Fibroblast of lung (primary cell): ENCODE data around the gene TUBGCP2. TPM values are rescaled to one million over a fixed set of nuclear protein-coding genes. Genes with fewer than 3 reads are reported as not detected.

ENCODE experiments used
- DNase-seq, 2 donors: peaks; one replicate each; pipeline versions ENCODE4 v3.0.0 to v3.0.0-alpha.2; 2010; ENCODE audit warnings: low read depth in 2 of 2
- H2AFZ ChIP-seq: 2 replicates; pipeline ENCODE4 v1.5.1; 2012; ENCODE audit warnings: low read length, control low read depth, inconsistent platforms
- H3K27ac ChIP-seq: 2 replicates; pipeline ENCODE4 v1.5.1; 2011; ENCODE audit warnings: low read length, control low read depth; ENCODE audit not compliant: insufficient read depth
- H3K27me3 ChIP-seq: 2 replicates; pipeline ENCODE4 v1.5.1; 2011; ENCODE audit warnings: mild to moderate bottlenecking, low read length; ENCODE audit not compliant: control insufficient read depth, insufficient read depth
- H3K36me3 ChIP-seq: 2 replicates; pipeline ENCODE4 v1.5.1; 2011; ENCODE audit warnings: low read length; ENCODE audit not compliant: control insufficient read depth, insufficient read depth
- H3K4me1 ChIP-seq: 2 replicates; pipeline ENCODE4 v1.5.1; 2011; ENCODE audit warnings: low read length; ENCODE audit not compliant: control insufficient read depth, insufficient read depth; ENCODE audit errors: extremely low read depth
- H3K4me2 ChIP-seq: 2 replicates; pipeline ENCODE4 v1.5.1; 2011; ENCODE audit warnings: low read length, control low read depth; ENCODE audit not compliant: insufficient read depth; ENCODE audit errors: extremely low read depth
- H3K4me3 ChIP-seq, 4 experiments: fragments of 200-600 bp in 1 of 4; sonication (generic) in 1 of 4; replicated peaks in 1 of 4; 2 replicates each; pipeline ENCODE4 v1.5.1; 2011 to 2016; ENCODE audit warnings: low read length in 4 of 4, low read depth in 3 of 4, mild to moderate bottlenecking in 3 of 4, control low read depth in 2 of 4, inconsistent platforms in 1 of 4, mixed read lengths in 1 of 4; ENCODE audit not compliant: insufficient read depth in 1 of 4; ENCODE audit errors: control extremely low read depth in 1 of 4
- H3K79me2 ChIP-seq: 2 replicates; pipeline ENCODE4 v1.5.1; 2012; ENCODE audit warnings: mild to moderate bottlenecking, low read length, inconsistent platforms; ENCODE audit not compliant: control insufficient read depth, insufficient read depth
- H3K9ac ChIP-seq: 2 replicates; pipeline ENCODE4 v1.5.1; 2011; ENCODE audit warnings: mild to moderate bottlenecking, low read length, control low read depth; ENCODE audit not compliant: insufficient read depth
- H3K9me3 ChIP-seq: 2 replicates; pipeline ENCODE4 v1.5.1; 2012; ENCODE audit warnings: low read depth, low read length; ENCODE audit not compliant: control insufficient read depth, insufficient read depth
- H4K20me1 ChIP-seq: 2 replicates; pipeline ENCODE4 v1.5.1; 2011; ENCODE audit warnings: low read length; ENCODE audit not compliant: control insufficient read depth, insufficient read depth; ENCODE audit errors: extremely low read depth
- CTCF ChIP-seq, 2 donors: IDR thresholded peaks in 1 of 2; conservative IDR thresholded peaks in 1 of 2; 1 replicate in 1 of 2; 2 replicates in 1 of 2; pipeline ENCODE4 v1.5.1; 2011 to 2012; ENCODE audit warnings: low read length in 2 of 2, control low read depth in 1 of 2, inconsistent platforms in 1 of 2, low read depth in 1 of 2, mild to moderate bottlenecking in 1 of 2
- EZH2 ChIP-seq: IDR thresholded peaks from 2 replicates; pipeline ENCODE4 v1.5.1; 2012; ENCODE audit warnings: low read length, control low read depth, mild to moderate bottlenecking; ENCODE audit errors: missing control alignments
- polyA plus RNA-seq, 2 donors: library from polyadenylated mRNA; depleted of rRNA in 1 of 2; stranded (reverse) in 1 of 2; unstranded in 1 of 2; fragments of >200 nt; gene quantifications; 2 replicates each; pipeline ENCODE4 v1.2.1, GENCODE V29; 2011 to 2012; ENCODE audit warnings: missing spikeins in 1 of 2
- total RNA-seq: library from RNA; depleted of rRNA; stranded (reverse); fragments of >200 nt; gene quantifications from 2 replicates; pipeline ENCODE4 v1.2.1, GENCODE V29; 2014

Gene TUBGCP2
- total and polyA plus RNA-seq, 2 donors (not counting 1 experiment from before 2014, with no cell fraction given): 31.0 to 60.8 TPM

- no peaks in the 10 kb centered on the region for H3K27me3 ChIP-seq
- DNase-seq: no peak
- H3K9me3 ChIP-seq: no peaks in the 10 kb centered on the region
- H3K4me1 ChIP-seq: no peaks in the 10 kb centered on the region
- no peak overlapping the region for H3K27ac ChIP-seq
- H3K9ac ChIP-seq: no peak overlapping the region
- H3K79me2 ChIP-seq: peaks cover 25% of the 10 kb centered on the region
- H3K4me3 ChIP-seq: no peak overlapping the region
- H4K20me1 ChIP-seq: no peaks in the 10 kb centered on the region
- no peak overlapping the region for H2AFZ ChIP-seq
- TF ChIP-seq EZH2: no peak
- no peak for TF ChIP-seq CTCF (conservative IDR thresholded peaks at IDR 0.05 in 1 of 2, IDR thresholded peaks at IDR 0.05 in 1 of 2; ENCODE audit: low read depth in 1 of 2, low read length in 2 of 2)
- no peak overlapping the region for H3K4me2 ChIP-seq
- peaks cover 30% of the 10 kb centered on the region for H3K36me3 ChIP-seq
These were observed 8.9 kb downstream of the TUBGCP2 start for GRCh38 chr10:133299738-133300137.

GRCh38 chr10:133299224-133299623 lies 9.4 kb downstream of the TUBGCP2 start:
- no peaks in the 10 kb centered on the region for H3K4me1 ChIP-seq
- no peaks in the 10 kb centered on the region for H3K9me3 ChIP-seq
- no peak overlapping the region for H2AFZ ChIP-seq
- no peak overlapping the region for H3K27ac ChIP-seq
- peaks cover 23% of the 10 kb centered on the region for H3K79me2 ChIP-seq
- no peak overlapping the region for H3K4me3 ChIP-seq
- H3K36me3 ChIP-seq: peaks cover 32% of the 10 kb centered on the region
- H3K4me2 ChIP-seq: no peak overlapping the region
- no peaks in the 10 kb centered on the region for H3K27me3 ChIP-seq
- TF ChIP-seq CTCF (conservative IDR thresholded peaks at IDR 0.05 in 1 of 2, IDR thresholded peaks at IDR 0.05 in 1 of 2; ENCODE audit: low read depth in 1 of 2, low read length in 2 of 2) (no peak), EZH2 (no peak)
- H3K9ac ChIP-seq: no peak overlapping the region
- no peaks in the 10 kb centered on the region for H4K20me1 ChIP-seq
- DNase-seq: no peak

GRCh38 chr10:133298466-133298865 lies 10.2 kb downstream of the TUBGCP2 start:
- H3K4me2 ChIP-seq: no peak overlapping the region
- no peak for DNase-seq
- peaks cover 33% of the 10 kb centered on the region for H3K36me3 ChIP-seq
- H3K4me1 ChIP-seq: peaks cover 2% of the 10 kb centered on the region
- H3K79me2 ChIP-seq: peaks cover 16% of the 10 kb centered on the region
- TF ChIP-seq EZH2 (no peak), CTCF (conservative IDR thresholded peaks at IDR 0.05 in 1 of 2, IDR thresholded peaks at IDR 0.05 in 1 of 2; ENCODE audit: low read depth in 1 of 2, low read length in 2 of 2) (no peak)
- no peaks in the 10 kb centered on the region for H3K27me3 ChIP-seq
- no peak overlapping the region for H2AFZ ChIP-seq
- H4K20me1 ChIP-seq: no peaks in the 10 kb centered on the region
- no peak overlapping the region for H3K9ac ChIP-seq
- no peaks in the 10 kb centered on the region for H3K9me3 ChIP-seq
- no peak overlapping the region for H3K4me3 ChIP-seq
- H3K27ac ChIP-seq: no peak overlapping the region
